SK-N-SH (cell line): ENCODE data around the gene NUDT14. TPM values are rescaled to one million over a fixed set of nuclear protein-coding genes. Genes with fewer than 3 reads are reported as not detected.

Experiments used
- CTCF ChIA-PET: fragments of 300-600, 350-600 bp; formaldehyde crosslinking; extraction: SDS; loops from one replicate; lab custom pipeline; 2021; lab: Yijun Ruan, JAX
- POLR2A ChIA-PET: fragments of 350-600 bp; sonication (Branson Sonifier 250); formaldehyde crosslinking; extraction: SDS; loops from one replicate; lab custom pipeline; 2020; ENCODE audit warnings: antibody characterized with exemption, inconsistent platforms; lab: Yijun Ruan, JAX
- DNase-seq: peaks from one replicate; pipeline ENCODE4 v3.0.0; 2012
- H2AFZ ChIP-seq: fragments of 200-600 bp; sonication (generic); 2 replicates; pipeline ENCODE4 v1.8.1; 2016; ENCODE audit warnings: antibody characterized with exemption, mild to moderate bottlenecking, low read depth
- H3F3A ChIP-seq: fragments of 200-600 bp; sonication (generic); replicated peaks from 2 replicates; pipeline ENCODE3; 2016; ENCODE audit warnings: antibody characterized with exemption, mild to moderate bottlenecking; ENCODE audit not compliant: insufficient read depth
- H3K27ac ChIP-seq, 2 experiments: fragments of 200-500 bp in 1 of 2; fragments of 200-600 bp in 1 of 2; sonication (Bioruptor generic) in 1 of 2; sonication (generic), shearing (Covaris generic) in 1 of 2; 2 replicates each; pipeline versions ENCODE4 v1.5.1 to v1.6.1; 2014 to 2016; ENCODE audit warnings: low read depth in 2 of 2, inconsistent platforms in 1 of 2, low read length in 1 of 2, mild to moderate bottlenecking in 1 of 2, mixed read lengths in 1 of 2
- H3K27me3 ChIP-seq: fragments of 200-600 bp; sonication (generic), shearing (Covaris generic); 2 replicates; pipeline ENCODE4 v1.6.1; 2016; ENCODE audit warnings: mixed run types; ENCODE audit not compliant: insufficient read depth
- H3K36me3 ChIP-seq, 2 experiments: fragments of 200-500 bp in 1 of 2; fragments of 200-600 bp in 1 of 2; sonication (Bioruptor generic) in 1 of 2; sonication (generic) in 1 of 2; replicated peaks in 1 of 2; 2 replicates each; pipeline versions ENCODE3 to v1.5.1; 2014 to 2016; ENCODE audit warnings: low read length in 1 of 2, mild to moderate bottlenecking in 1 of 2; ENCODE audit not compliant: insufficient read depth in 2 of 2, control insufficient read depth in 1 of 2
- H3K4me1 ChIP-seq, 2 experiments: fragments of 200-500 bp in 1 of 2; fragments of 200-600 bp in 1 of 2; sonication (Bioruptor generic) in 1 of 2; sonication (generic), shearing (Covaris generic) in 1 of 2; 2 replicates each; pipeline versions ENCODE4 v1.5.1 to v1.6.1; 2014 to 2016; ENCODE audit warnings: low read depth in 1 of 2, low read length in 1 of 2, mixed run types in 1 of 2; ENCODE audit not compliant: insufficient read depth in 2 of 2, control insufficient read depth in 1 of 2
- H3K4me2 ChIP-seq: fragments of 200-600 bp; sonication (generic), shearing (Covaris generic); 2 replicates; pipeline ENCODE4 v1.6.1; 2017; ENCODE audit warnings: mixed run types
- H3K4me3 ChIP-seq, 2 experiments: fragments of 200-500 bp in 1 of 2; fragments of 200-600 bp in 1 of 2; sonication (Bioruptor generic) in 1 of 2; sonication (generic), shearing (Covaris generic) in 1 of 2; 2 replicates each; pipeline versions ENCODE4 v1.5.1 to v1.8.1; 2014 to 2016; ENCODE audit warnings: low read depth in 2 of 2, inconsistent platforms in 1 of 2, low read length in 1 of 2, mild to moderate bottlenecking in 1 of 2, mixed read lengths in 1 of 2, moderate library complexity in 1 of 2
- H3K79me2 ChIP-seq: fragments of 200-600 bp; sonication (generic); 2 replicates; pipeline ENCODE4 v1.8.1; 2017; ENCODE audit warnings: mild to moderate bottlenecking; ENCODE audit not compliant: insufficient read depth
- H3K9ac ChIP-seq: fragments of 200-600 bp; sonication (generic); 2 replicates; pipeline ENCODE4 v1.6.1; 2017; ENCODE audit warnings: mixed run types
- H3K9me2 ChIP-seq: fragments of 200-600 bp; sonication (generic); 2 replicates; pipeline ENCODE4 v1.6.1; 2017; ENCODE audit warnings: mixed run types
- H3K9me3 ChIP-seq: fragments of 200-600 bp; sonication (generic); 2 replicates; pipeline ENCODE4 v1.6.1; 2017; ENCODE audit warnings: mixed run types, mild to moderate bottlenecking, moderate library complexity
- H4K20me1 ChIP-seq: fragments of 200-600 bp; sonication (generic); 2 replicates; pipeline ENCODE4 v1.6.1; 2017; ENCODE audit warnings: mild to moderate bottlenecking, mixed run types; ENCODE audit not compliant: insufficient read depth
- CHD2 ChIP-seq: fragments of 150-350 bp; IDR thresholded peaks from 2 replicates; pipeline ENCODE4 v1.6.1; 2018; ENCODE audit warnings: low read length; ENCODE audit not compliant: partially characterized antibody
- EP300 ChIP-seq, 2 experiments: IDR thresholded peaks; 2 replicates each; pipeline versions ENCODE4 v1.4.0 to v1.6.1; 2012; ENCODE audit warnings: borderline replicate concordance in 1 of 2, low read depth in 1 of 2, low read length in 1 of 2
- EZH2phosphoT487 ChIP-seq: fragments of 200-600 bp; sonication (generic); IDR thresholded peaks from 2 replicates; pipeline ENCODE4 v1.6.1; 2017; ENCODE audit warnings: low read depth, mixed run types, mild to moderate bottlenecking, antibody characterized with exemption, moderate library complexity, borderline replicate concordance
- FOSL2 ChIP-seq: IDR thresholded peaks from 2 replicates; pipeline ENCODE4 v1.4.0; 2012; ENCODE audit warnings: low read depth, mild to moderate bottlenecking, moderate library complexity, borderline replicate concordance
- FOXJ3 ChIP-seq: sonication (generic); formaldehyde crosslinking; IDR thresholded peaks from 2 replicates; pipeline ENCODE4 v1.5.1; 2020; ENCODE audit warnings: mild to moderate bottlenecking, missing genetic modification reagents
- GATA2 ChIP-seq: sonication (generic); formaldehyde crosslinking; IDR thresholded peaks from 2 replicates; pipeline ENCODE4 v1.5.0; 2020; ENCODE audit warnings: mild to moderate bottlenecking, missing genetic modification reagents
- JUND ChIP-seq: IDR thresholded peaks from 2 replicates; pipeline ENCODE4 v1.4.0; 2012
- MEF2A ChIP-seq: IDR thresholded peaks from 2 replicates; pipeline ENCODE4 v1.4.0; 2012; ENCODE audit warnings: low read depth, borderline replicate concordance
- PBX3 ChIP-seq: IDR thresholded peaks from 2 replicates; pipeline ENCODE4; 2012
- POLR2AphosphoS5 ChIP-seq: IDR thresholded peaks from 2 replicates; pipeline ENCODE4 v1.6.1; 2012; ENCODE audit warnings: low read depth, low read length
- RAD21 ChIP-seq: IDR thresholded peaks from 2 replicates; pipeline ENCODE4 v1.6.1; 2012; ENCODE audit warnings: mild to moderate bottlenecking, low read length
- RCOR1 ChIP-seq: fragments of 150-350 bp; IDR thresholded peaks from 2 replicates; pipeline ENCODE4 v1.6.1; 2017; ENCODE audit warnings: antibody characterized with exemption, low read length
- RXRA ChIP-seq: IDR thresholded peaks from 2 replicates; pipeline ENCODE4 v1.4.0; 2012; ENCODE audit warnings: low read depth, mild to moderate bottlenecking, borderline replicate concordance
- SIN3A ChIP-seq: IDR thresholded peaks from 2 replicates; pipeline ENCODE4 v1.6.1; 2012; ENCODE audit warnings: low read depth, mild to moderate bottlenecking, low read length, moderate library complexity, borderline replicate concordance
- TAF1 ChIP-seq: IDR thresholded peaks from 2 replicates; pipeline ENCODE4 v1.6.1; 2012; ENCODE audit warnings: low read depth, mild to moderate bottlenecking, low read length, moderate library complexity, borderline replicate concordance
- TCF12 ChIP-seq: IDR thresholded peaks from 2 replicates; pipeline ENCODE4 v1.4.0; 2012
- USF2 ChIP-seq: fragments of 150-350 bp; IDR thresholded peaks from 2 replicates; pipeline ENCODE4 v1.6.1; 2017; ENCODE audit warnings: antibody characterized with exemption, low read length, low read depth, borderline replicate concordance
- ZBTB33 ChIP-seq: IDR thresholded peaks from 2 replicates; pipeline ENCODE4 v1.4.0; 2012; ENCODE audit warnings: low read depth, borderline replicate concordance
- WGBS: methylation state at CpG from one replicate; pipeline ENCODE4 v1.1.6; 2017; ENCODE audit warnings: low lambda C conversion rate; 5-methylcytosine and 5-hydroxymethylcytosine counted together
- polyA plus RNA-seq, 3 experiments: library from polyadenylated mRNA; depleted of rRNA; stranded (reverse); fragments of >200 nt; gene quantifications; 2 replicates each; pipeline ENCODE4 v1.2.3, GENCODE V29; 2012
- TF ChIP-seq, protein P1 (sequence below): IDR thresholded peaks from 2 replicates; pipeline ENCODE4 v1.6.1; 2012; ENCODE audit warnings: mild to moderate bottlenecking, low read depth, low read length, moderate library complexity

The NUDT14 gene
- polyA plus RNA-seq, 1 of the 3 experiments (the other 2 are of a cell fraction) = 18.4 TPM

DNA sequence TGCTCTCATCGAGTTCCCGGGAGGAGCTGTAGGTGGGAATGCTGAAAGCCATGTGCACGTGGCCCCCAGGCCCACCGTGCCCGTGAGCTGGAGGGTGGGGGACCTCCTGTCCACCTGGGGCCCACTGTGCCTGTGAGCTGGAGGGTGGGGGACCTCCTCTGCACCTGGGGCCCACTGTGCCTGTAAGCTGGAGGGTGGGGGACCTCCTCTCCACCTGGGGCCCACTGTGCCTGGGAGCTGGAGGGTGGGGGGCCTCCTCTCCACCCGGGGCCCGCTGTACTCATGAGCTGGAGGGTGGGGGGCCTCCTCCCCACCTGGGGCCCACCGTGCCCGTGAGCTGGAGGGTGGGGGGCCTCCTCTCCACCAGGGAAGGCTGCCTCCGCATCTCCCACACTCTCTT lies 13.9 kb upstream of the NUDT14 start:
- Histone ChIP-seq H2AFZ (no peak overlapping the region), H4K20me1 (no peaks in the 10 kb centered on the region), H3K36me3 (no peaks in the 10 kb centered on the region), H3K4me2 (no peak overlapping the region), H3K27me3 (no peaks in the 10 kb centered on the region), H3K79me2 (no peaks in the 10 kb centered on the region), H3K4me3 (no peak overlapping the region), H3K9me3 (no peaks in the 10 kb centered on the region), H3K27ac (no peak overlapping the region; a peak in 1 of 4 replicates), H3K9me2 (no peaks in the 10 kb centered on the region), H3K4me1 (peaks cover 5 to 28% of the 10 kb centered on the region in 2 experiments; a peak in 2 of 4 replicates), H3F3A (no peaks in the 10 kb centered on the region), H3K9ac (no peak overlapping the region)
- no peak for TF ChIP-seq SIN3A
- no peak for TF ChIP-seq USF2
- TF ChIP-seq GATA2 (CRISPR knock-in tag) = no peak
- no peak for TF ChIP-seq POLR2AphosphoS5
- no peak for TF ChIP-seq EZH2phosphoT487
- no peak for TF ChIP-seq CHD2
- TF ChIP-seq FOXJ3 (CRISPR knock-in tag) = no peak
- TF ChIP-seq EP300 (IDR thresholded peaks at IDR 0.05; ENCODE audit: borderline replicate concordance in 1 of 2, low read depth in 1 of 2, low read length in 1 of 2) = no peak
- no peak for TF ChIP-seq JUND
- no peak for TF ChIP-seq TCF12
- TF ChIP-seq, protein P1, sequence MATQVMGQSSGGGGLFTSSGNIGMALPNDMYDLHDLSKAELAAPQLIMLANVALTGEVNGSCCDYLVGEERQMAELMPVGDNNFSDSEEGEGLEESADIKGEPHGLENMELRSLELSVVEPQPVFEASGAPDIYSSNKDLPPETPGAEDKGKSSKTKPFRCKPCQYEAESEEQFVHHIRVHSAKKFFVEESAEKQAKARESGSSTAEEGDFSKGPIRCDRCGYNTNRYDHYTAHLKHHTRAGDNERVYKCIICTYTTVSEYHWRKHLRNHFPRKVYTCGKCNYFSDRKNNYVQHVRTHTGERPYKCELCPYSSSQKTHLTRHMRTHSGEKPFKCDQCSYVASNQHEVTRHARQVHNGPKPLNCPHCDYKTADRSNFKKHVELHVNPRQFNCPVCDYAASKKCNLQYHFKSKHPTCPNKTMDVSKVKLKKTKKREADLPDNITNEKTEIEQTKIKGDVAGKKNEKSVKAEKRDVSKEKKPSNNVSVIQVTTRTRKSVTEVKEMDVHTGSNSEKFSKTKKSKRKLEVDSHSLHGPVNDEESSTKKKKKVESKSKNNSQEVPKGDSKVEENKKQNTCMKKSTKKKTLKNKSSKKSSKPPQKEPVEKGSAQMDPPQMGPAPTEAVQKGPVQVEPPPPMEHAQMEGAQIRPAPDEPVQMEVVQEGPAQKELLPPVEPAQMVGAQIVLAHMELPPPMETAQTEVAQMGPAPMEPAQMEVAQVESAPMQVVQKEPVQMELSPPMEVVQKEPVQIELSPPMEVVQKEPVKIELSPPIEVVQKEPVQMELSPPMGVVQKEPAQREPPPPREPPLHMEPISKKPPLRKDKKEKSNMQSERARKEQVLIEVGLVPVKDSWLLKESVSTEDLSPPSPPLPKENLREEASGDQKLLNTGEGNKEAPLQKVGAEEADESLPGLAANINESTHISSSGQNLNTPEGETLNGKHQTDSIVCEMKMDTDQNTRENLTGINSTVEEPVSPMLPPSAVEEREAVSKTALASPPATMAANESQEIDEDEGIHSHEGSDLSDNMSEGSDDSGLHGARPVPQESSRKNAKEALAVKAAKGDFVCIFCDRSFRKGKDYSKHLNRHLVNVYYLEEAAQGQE = no peak
- no peak for TF ChIP-seq PBX3
- TF ChIP-seq TAF1 = no peak
- no peak for TF ChIP-seq MEF2A
- TF ChIP-seq ZBTB33 = no peak
- no peak for TF ChIP-seq RAD21
- TF ChIP-seq FOSL2 = no peak
- TF ChIP-seq RXRA = no peak
- TF ChIP-seq RCOR1 = no peak
- CTCF ChIA-PET = interaction anchor here (1.0 to 2.5 kb wide), 10 partner anchors 9 to 157 kb away, joined by 3 to 16 read pairs (median 4); no protein-coding TSS in a partner anchor
- 100% methylated on average over 1 of the region's 10 CpGs for WGBS
- no peak for DNase-seq
- POLR2A ChIA-PET = interaction anchor here (0.7 to 1.2 kb wide), 2 partner anchors 106 to 445 kb away, joined by 3 to 5 read pairs; partner anchors contain the start of gene BRF1
